UCSD-AML1 (cell line): Measurements from ENCODE around the gene ATP10B.
"Not testable (repeated sequence)": the region's sequence is repeated elsewhere in the genome, so short reads cannot be mapped to it uniquely, and the experiment has no call there.

Experiments used
- DNase-seq: peaks from one replicate; lab custom pipeline; 2025; ENCODE audit not compliant: unreplicated experiment; lab: John Stamatoyannopoulos, UW

Gene ATP10B

DNA sequence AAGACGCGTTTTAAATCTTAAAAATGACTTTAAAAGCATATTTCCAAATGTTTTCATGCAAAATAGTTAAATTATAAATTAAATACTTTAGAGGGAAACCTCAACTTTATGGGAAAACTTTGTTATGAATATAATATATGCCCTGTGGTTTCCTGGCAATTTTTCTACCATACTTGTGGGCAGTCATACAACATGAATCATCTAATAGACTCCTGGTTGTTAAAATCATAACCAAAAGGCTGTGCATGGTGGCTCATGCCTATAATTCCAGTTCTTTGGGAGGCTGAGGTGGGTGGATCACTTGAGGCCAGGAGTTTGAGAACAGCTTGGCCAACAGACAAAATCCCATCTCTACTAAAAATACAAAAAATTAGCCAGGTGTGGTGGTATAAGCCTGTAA is 18.2 kb downstream of the ATP10B start:
- DNase-seq = no peak

DNA sequence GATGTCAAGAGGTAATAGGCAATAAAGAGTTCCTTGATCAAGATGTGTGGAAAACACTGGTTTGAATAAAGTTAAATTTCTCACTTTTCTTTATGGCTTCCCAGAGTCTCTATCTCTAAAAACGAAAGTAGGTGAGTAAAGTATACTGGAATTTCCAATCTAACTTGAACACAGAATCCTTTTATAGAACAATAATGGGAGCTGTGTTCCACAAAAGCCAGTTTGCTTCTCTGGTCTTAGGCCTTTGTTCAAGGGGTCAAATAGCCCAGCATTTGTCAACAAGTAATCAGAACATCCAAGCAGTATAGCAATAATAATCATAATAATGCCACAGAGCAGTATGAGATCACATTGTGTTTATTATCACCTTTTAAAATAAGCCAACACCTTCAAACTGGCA is 20.2 kb downstream of the ATP10B start:
- no peak for DNase-seq

DNA sequence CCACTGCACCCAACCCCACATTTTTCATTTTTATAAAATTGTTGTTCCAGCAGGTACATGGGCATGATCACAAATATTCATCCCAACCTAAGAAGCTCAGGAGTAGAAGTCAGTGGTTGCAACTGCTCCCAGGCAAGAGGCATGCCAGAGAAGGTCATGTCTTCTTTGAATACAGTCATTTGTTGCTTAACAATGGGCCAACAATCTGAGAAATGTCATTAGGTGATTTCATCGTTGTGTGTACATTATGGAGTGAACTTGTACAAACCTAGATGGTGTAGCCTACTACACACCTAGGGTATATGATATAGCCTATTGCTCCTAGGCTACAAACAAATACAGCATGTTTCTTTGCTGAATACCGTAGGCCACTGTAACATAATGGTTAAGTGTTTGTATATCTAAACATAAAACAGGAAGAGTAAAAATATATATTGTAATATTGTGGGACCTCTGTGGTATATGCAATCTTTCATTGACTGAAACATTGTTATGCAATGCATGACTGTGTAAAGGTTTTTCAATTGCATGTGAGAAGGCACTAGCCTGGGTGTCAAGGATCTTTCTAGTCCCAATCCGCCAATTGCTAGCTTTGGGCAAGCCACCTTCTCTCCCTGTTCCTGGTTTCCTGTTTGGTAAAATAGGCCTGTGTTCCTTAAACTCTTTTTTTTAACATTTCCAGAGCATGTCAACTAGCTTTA is 27.6 kb downstream of the ATP10B start:
- no peak for DNase-seq

DNA sequence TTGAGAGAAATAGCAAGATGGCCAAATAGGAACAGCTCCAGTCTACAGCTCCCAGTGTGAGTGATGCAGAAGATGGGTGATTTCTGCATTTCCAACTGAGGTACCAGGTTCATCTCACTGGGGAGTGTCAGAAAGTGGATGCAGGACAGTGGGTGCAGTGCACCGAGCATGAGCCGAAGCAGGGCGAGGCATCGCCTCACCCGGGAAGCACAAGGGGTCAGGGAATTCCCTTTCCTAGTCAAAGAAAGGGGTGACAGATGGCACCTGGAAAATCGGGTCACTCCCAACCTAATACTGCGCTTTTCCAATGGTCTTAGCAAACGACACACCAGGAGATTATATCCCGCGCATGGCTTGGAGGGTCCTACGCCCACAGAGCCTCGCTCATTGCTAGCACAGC is 39.0 kb downstream of the ATP10B start:
- not testable (repeated sequence) for DNase-seq

DNA sequence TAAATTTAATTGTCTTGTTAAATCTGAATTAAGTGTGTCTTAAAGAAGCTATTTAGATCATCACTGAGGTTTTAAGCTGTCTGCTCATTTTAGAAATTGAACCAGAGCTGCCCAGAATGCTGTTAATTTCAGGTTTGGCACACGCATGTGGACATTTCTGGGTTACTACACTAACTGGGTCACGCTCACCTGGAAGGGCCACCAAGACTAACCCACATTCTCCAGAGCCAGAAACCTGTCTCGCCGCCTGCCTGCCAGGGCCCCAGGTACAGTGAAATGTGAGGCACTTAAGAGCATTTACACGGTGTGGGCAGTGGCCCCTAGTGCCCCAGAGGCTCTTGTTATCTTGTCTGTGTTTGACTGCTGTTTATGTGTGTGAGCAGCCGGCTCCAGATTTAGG is 46.6 kb downstream of the ATP10B start:
- no peak for DNase-seq

DNA sequence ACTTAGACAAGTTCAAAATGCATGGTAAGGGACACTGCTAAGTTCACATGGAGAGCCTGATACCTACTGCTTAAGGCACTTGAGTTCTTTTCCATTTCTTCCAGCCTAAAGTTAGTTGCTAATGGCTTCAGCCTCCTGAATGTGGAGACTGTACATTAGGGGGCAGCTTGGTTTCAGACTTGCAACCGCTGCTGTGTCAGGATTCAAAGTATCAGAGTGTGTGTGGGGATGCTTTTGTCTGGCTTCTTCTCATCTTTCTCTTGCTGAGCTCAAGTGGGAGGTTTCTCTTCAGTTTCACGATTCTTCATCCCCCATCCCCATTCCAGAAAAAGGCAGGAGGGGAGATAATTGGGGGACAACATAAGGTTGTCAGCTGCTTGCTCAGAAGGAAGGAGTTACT is 49.4 kb downstream of the ATP10B start:
- DNase-seq = no peak

DNA sequence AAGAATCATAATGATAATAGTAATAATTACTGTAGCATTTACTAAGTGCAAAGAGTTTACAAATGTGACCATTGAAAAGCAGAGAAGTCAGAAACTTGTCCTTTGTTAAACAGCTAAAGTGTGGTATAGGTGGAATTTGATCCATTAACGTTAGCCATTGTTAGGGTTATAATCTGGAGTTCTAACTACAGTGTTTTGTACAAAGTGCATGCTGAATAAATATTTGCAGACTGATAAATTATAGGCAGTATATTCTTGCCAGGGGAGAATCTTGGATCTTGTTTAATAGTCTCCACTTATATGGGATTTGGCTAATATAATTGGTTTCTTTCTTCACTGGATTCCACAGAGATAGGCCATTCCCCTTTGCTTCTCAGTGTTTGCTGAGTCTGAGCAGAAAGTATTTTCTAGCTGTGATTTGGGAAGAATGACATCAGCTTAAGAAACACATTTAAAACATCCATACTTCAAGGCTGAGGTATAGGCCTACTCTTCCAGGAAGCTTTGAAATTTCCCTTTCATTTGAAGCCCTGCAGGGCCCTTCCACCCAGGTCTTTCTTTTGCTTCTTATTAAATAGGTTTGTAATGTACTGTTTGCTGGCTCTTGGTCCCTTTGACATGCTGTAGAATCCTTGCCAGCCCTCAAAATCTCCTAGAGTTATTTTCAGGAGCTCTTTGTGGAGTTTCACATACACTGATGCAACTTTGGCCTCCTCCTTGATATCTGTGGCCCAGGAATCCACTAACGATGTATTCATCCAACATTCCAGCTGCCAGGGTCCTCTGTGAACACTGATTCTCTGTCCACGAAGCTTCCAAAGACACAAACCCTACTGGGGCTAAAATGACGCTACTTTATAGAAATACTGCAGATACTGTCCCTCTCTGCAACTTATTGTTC is 51.4 kb downstream of the ATP10B start:
- no peak for DNase-seq

DNA sequence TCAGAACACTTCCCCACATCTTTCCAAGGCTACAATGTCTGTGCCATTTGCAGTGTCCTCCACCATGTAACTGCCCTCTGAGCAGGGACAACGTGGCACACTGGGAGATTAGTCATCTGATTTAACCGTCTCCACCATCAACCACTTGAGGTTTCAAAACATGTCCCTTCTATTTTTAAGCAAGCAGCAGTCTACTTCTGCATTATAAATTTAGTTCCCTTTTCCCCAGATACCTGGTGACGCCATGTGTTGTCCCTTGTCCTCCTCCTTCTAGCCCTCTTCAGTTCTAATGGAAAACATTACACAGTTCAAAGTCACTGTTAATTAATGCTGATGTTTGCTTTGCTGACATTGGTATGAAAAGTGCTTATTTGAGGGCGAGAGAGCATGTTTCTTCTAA is 52.8 kb downstream of the ATP10B start:
- no peak for DNase-seq

DNA sequence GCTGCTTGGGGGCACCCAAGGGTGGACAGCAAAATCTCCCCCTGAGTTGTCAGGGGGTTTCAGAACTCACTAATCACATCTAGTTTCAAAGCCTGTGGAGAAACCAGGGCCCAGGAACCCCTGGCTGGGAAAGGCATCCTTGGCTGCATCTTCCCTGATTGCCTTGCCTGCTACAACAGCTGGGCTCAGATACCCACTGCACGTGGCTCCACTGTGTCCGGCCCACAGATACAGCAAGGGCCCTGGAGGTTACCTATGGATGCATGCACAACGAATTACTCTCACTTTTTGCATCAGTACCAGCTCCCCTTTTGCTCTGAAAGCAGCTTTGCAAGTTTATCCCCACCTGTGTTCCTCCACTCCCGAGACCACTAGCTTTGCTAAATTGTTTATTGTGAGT is 55.0 kb downstream of the ATP10B start:
- DNase-seq = no peak

DNA sequence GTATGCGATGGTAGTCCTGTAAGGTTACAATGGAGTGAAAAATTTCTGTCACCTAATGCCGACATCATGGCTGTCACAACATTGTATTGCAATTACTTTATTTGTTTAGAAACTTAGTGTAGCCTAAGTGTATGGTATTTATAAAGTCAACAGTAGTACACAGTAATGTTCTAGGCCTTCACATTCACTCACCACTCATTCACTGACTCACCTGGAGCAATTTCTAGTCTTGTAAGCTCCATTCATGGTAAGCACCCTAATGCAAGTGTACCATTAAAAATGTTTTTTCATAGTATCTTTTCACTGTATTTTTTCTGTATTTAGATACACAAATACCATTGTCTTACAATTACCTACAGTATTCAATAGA is 58.5 kb downstream of the ATP10B start:
- DNase-seq = no peak

DNA sequence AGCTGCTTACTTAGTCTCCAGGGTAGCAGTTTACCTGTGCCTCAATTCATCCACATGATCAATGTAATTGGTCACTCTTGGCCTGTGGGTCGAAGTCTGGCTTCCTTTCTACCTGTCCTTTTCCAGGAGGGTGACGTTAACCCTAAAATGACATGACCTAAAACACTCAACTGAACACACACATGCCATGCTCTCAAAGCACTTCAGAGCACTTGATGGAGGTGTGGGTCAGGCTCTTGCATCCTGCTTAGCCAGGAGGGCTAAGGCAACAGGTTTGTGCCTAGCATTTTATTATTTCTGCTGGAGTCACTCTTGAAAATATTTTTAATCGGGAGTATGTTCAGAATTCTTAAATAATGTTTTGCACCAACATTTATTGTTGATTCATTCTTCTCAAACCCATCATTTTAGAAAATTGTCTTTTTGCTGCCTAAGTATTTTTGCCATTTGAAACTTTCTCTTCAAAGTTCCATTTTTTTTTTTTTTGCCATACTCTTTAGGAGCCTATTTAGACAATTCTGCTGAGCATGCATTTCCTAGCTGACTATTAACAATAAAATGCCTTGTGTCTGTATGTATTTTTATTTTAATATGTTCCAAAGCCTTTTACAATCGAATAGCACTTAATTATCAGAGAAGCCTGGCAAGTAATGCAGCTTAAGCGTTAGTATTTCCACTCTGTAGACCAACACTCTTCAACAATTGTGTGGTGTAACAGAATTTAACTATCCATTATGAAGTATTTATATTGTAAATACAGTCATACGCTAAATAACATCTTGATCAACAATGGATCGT is 59.1 kb downstream of the ATP10B start:
- DNase-seq = no peak

DNA sequence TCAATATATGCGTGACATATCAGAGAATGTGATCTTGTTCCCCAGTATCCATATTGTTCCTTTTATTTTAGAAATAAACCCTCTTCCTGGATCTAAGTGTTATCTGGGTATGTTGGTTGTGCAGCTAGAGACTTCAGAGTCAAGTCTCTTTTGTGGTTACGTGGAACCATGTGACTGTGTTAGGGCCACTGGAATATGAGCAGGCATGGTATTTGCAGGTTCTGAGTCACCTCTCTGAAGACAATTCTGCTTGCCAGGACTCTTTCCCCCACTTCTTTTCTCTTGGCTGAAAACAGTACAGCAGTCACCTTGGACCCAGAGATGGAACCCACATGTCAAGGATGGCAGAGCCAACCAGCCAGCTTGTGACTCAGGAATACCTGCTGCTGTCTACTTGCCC is 59.7 kb downstream of the ATP10B start:
- no peak for DNase-seq

DNA sequence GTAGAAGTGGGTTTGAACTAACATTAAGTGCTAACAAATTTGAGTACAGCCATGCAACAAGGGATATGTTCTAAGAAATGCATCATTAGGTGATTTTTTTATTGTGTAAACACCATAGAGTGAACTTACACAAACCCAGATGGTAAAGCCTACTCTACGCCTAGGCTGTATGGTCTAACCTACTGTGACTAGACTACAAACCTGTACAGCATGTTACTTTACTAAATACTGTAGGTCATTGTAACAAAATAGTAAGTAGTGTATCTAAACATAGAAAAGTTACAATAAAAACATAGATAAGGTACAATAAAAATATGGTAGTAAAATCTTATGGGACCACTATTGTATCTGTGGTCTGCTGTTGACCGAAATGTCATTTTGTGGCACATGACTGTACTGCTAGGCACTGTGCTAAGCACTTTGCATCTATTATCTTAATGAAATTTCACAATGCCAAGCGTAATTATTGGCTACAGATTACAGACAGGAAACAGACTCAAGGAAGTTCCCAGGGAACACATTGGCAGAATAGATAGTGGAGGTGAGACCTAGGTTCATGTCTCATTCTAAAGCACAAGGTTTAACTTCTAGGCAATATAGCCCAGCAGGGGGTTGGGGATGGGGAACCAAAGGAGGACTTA is 62.7 kb downstream of the ATP10B start:
- no peak for DNase-seq

DNA sequence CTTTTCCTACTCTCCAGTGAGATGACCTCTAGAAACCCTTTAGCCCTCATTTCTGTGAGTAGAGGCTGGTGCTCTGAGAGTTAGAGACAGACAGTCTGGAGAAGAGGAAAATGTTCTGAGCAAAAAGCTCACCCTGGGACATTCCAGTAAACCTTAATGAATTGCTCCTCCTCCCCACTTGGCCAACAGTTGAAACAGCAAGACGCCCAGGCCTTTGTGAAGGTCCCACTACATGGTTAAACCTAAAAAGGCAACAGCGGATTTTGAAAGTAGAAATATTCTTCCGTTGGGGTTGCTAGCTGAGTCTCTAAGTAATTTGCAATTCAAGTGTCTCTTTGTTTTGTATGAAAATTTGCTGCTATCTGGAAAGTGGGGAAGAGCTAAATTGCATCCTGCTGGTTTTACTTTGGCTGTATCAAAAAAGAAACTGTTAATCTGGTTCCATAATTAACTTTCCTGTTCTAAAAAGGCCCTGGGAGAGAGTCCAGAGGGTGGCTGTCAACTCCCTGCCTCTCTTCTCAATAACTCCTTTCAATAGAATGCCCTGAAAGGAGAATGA is 63.8 kb downstream of the ATP10B start:
- DNase-seq = no peak

DNA sequence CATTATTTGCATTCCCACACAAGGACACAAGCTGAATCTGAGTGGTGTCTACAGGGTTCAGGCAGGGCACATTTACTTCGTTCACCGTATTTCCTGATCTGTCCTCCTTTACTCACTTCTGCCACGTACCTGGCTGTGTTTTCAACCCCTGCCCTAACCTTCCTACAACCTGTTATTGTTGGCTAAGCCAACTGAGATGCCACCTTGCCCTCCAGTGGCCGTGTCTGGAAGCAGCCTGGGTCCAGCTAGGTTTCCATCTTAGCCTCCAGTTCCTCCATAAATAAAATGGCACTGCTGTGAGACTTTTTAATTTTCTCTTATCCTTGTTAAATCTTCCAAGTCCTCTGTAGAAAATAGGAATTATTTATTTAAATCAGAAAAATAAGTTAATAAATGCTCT is 64.8 kb downstream of the ATP10B start:
- peak; percentile 31 for DNase-seq

DNA sequence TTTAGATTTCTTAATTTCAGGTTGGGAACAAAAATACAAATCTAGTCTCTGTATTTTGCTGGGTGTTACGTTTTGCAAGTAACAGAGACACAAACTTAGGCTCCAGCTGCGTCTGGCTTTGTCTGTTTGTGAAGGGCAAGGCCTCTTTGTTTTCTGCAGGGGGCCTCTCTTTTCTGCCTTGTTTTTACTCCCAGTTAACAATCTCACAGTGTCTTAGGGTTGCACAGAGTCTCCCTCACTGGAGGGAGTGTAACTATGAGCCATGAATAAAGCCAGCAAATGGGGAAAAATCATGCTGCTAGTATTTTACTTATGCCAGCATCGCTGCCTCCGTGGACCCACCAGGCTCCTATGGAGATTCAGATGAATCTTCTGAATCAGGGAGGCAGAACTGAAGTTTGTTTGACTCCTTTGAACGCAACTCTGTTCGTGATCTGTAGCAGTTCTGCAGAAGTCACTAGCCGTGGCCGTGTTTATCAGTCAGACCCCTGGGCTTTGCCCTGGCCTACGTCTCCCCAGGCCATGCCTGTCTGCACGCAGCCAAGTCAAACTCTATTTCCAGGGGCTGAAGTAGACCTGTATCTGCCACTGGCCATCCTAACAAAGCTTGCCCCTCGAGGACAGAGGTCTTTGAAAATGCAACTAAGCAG is 77.2 kb downstream of the ATP10B start:
- DNase-seq = no peak

DNA sequence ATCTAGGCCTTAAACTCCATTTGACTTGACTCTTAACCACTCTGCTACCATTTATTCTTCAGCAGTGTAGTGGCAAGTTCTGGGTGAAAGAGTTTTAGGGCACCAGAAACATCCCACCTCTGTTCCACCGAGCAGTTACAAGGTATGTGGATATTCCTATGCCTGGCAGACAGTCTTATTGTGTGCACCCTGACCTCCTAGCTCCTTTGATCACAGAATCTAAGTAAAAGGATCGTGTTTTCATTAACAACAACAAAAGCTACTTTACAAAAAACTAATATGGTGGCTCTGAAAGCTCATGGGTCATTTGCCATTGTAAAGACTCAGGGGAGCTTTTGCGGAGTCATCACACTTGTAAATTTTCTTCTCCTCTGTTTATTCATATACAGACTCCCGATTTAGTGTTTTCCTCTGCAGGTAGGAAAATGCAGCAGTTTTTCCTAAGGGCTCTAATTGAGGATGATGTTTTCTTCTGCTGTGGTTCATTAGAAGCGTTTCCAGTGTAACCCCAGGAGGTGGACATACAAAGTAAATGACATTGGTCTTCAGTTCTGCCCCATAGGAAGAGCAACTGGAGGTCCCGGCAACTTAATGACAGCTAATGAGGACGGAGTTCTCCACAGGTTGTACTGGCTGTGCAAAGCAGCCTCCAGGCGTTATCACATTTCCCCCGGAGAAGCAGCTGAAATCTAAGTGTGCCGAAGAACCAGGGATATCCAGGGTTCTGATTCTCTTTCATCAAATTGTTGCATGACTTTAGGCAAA is 78.2 kb downstream of the ATP10B start:
- DNase-seq = no peak

DNA sequence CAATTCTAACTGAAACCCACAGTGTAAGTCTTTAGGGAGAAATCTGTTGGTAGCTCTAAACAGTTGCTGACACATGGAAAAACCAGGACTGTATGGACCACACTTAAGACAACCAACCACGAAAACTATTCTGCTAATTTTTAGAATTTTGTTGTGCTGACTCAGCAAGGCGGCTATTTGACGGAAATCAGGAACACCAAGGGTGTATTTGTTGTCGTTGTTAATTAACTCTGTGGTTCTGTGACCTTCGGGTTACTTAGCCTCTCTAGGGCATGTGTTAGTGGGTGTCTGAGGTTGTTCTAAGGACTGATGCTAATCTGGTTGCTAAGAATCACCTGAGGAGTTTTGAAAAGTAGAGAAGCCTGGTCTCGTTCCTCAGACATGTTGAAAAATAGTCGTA is 79.2 kb downstream of the ATP10B start:
- no peak for DNase-seq

DNA sequence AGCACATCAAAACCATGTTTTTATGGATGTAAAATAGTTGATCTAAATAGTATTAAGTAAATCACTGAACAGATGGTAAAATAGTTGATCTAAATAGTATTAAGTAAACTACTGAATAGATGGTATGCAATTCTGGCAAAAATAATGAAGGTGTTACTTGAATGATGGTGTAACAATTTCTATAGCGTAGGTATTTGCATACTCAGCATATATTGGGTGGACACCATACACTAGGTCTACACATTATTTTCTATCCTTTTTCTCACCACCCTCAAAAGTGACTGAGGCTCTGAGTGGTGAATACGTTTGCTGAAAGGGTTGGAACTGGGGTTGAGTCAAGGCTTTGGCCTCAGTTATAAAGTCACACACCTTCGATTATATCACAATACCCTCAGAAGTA is 81.3 kb downstream of the ATP10B start:
- DNase-seq = no peak

DNA sequence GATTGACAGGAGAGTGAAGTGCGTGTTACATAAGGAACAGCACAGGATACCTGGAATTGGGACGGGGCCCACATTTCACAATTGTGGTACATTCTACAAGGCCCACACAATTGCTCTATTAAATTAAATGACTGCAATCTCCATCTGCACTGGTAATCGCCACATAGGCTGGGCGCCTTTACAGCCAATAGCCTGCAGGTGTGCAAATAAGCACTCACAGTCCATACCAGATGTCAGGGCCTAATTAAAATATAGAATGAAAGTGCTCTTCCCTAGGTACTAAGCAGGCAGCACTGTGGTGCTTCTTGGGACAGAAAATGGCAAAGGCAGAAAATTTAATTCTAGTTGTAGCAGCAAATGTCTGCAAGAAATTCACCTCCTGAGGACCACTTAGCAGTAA is 82.7 kb downstream of the ATP10B start:
- no peak for DNase-seq
